ENCODE results near the gene BDH1.
"Not testable (repeated sequence)": the region's sequence is repeated elsewhere in the genome, so short reads cannot be mapped to it uniquely, and the experiment has no call there.

The BDH1 gene

DNA sequence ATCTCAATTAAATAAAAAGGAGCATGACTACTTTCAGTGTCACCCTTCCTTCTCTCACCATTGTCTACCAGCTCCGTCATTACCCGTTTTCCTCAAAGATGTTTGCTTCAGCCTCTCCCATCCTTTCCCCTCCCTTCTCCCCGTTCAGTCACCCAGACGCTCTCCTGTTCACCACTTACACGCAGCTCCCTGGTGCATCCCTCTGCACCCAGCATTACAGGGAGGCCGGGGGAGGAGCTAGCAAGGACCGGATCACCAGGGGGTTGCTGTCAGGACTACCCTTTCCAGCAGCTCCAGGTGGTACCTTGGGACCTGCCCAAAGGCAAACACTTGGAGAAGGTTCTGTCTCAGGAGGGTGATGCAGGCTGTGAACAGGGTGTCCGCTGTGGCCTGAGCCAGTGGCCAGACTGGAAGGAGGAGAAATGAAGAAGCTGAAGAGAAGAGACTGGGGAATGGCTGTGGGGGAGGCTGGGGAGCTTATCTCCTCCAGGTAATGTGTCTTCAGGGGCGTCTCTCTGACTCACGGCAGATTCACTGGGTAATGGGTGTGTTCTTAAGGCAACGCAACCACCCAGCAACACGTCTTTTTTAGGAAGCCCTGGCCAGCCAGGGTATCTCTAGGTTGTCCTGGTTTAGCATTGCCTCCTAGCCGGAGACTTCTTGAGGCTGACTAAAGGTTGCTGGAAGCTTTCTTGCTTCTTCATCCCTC is 21.8 kb upstream of the BDH1 start:
- DNase-seq: no peak

DNA sequence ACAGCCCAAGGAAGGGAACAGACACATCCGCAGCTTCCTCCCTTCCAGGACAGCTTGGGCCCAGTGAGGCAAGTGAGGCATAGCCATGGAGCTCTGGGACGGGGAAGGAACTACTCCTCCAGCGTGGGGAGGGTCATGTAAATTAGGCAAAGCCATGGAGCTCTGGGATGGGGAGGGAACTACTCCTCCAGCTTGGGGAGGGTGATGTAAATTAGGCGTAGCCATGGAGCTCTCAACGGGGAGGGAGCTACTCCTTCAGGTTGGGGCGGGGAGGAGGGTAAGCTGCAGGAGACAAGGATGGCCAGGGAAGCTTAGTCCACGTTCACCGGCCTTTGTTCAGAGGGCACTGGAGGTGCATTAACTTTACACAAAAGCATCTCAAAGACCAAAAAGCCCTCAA is 21.1 kb upstream of the BDH1 start:
- DNase-seq: no peak

DNA sequence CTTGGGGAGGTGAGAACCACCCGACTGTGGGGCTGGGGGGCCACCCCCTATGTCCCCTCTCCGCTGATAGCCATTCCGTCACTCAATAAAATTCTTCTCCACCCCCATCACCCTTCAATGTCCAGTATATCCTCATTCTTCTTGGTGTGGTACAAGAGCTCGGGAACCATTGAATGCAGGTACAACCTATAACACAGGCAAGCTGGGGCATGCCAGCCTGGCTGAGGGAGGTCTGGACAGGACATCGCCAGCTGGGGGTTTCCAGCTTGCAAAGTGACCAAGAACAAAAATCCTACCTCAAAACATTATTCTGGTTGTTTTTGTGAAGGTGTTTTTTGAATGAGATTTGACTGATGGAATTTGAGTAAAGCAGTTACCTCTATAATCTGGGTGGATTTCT is 19.6 kb upstream of the BDH1 start:
- DNase-seq: no peak

DNA sequence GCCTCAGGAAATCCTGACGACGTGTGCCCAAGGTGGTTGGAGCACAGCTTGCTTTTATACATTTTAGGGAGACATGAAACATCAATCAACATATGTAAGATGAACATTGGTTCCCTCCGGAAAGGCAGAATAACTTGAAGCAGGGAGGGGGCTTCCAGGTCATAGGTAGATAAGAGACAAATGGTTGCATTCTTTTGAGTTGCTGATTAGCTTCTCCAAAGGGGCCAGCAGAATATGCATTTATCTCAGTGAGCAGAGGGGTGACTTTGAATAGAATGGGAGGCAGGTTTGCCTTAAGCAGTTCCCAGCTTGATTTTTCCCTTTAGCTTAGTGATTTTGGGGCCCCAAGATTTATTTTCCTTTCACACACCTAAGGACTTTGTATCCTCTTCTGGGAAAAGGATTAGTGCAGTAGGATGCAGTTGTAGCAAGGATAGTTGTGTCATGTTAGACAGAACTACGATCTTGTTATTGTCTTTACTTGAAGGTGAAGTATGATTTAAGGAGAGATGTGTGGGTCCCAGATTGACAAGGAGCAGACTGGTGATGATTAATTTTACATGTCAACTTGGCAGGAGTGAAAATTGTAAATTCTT is 18.7 kb upstream of the BDH1 start:
- not testable (repeated sequence) for DNase-seq

DNA sequence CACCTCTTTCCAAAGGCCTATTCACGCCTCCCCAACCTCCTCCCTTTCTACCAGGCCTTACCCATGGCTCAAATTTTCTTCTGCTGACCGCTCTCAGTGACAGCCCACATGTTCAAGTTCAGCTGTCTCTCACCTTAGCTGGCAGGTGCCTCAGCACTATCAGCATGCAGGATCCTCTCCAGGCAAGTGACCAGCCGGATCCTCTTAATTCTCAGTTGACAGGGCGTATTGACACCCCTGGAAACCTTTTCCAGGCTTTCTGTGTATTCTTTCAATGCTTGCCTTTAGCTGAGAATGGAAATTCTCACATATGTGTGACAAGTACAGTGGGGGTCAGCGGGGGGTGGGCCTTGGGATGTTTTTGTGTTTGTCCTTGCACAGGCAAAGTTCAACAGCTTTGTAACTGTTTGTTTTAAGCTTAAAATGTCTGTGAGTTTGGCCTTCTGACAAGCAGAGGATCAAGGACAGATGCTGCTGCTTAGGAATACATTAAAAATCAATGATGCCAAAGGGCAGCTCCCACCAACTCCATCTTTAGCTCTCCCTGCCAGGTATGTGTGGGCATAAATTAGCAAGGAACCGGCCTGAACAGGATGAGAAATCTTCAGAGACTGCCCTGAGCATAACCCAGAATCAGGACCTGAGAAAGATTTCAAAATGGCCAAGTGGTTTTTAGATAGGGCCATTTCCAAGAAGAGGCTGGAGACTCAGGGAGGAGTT is 17.4 kb upstream of the BDH1 start:
- no peak for DNase-seq

DNA sequence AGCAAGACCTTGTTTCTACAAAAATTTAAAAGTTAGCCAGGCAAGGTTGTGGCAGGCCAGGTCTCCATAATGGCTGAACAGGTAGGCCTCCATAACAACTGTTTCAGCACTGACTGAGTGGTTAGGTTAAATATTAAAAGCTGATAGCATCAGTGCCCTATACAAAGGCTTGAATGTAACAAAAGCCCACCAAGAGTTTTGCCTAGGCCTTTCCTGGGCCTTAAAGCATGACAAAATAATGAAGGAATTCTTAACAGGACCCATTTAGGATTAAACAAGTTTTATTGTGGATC is 16.1 kb upstream of the BDH1 start:
- DNase-seq: not testable (repeated sequence)

DNA sequence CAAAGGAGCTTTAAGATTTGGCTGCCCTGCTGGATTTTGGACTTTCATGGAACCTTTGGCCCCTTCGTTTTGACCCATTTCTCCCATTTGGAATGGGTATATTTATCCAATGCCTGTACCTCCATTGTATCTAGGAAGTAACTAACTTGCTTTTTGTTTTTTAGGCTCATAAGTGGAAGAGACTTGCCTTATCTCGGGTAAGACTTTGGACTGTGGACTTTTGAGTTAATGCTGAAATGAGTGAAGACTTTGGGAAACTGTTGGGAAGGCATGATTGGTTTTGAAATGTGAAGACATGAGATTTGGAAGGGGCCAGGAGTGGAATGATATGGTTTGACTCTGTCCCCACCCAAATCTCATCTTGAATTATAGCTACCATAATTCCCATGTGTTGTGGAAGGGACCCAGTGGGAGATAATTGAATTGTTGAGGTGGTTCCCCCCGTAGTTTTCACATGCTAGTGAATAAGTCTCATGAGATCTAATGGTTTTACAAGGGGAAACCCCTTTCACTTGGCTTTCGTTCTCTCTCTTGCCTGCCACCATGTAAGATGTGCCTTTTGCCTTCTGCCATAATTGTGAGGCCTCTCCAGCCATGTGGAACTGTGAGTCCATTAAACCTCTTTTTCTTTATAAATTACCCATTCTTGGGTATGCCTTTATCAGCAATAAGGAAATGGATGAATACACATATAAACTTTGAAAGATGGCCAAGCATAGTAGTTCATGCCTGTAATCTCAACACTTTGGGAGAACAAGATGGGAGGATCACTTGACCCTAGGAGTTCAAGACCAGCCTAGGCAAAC is 15.5 kb upstream of the BDH1 start:
- DNase-seq: not testable (repeated sequence)

DNA sequence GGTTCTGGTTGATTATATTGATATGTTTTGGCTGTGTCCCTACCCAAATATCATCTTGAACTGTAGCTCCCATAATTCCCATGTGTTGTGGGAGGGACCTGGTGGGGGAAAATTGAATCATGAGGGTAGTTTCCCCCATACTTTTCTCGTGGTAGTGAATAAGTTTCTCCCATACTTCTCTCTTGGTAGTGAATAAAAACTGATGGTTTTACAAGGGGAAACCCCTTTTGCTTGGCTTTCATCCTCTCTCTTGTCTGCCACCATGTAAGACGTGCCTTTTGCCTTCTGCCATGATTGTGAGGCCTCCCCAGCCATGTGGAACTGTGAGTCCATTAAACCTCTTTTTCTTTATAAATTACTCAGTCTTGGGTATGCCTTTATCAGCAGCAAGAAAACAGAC is 13.7 kb upstream of the BDH1 start:
- DNase-seq: not testable (repeated sequence)

DNA sequence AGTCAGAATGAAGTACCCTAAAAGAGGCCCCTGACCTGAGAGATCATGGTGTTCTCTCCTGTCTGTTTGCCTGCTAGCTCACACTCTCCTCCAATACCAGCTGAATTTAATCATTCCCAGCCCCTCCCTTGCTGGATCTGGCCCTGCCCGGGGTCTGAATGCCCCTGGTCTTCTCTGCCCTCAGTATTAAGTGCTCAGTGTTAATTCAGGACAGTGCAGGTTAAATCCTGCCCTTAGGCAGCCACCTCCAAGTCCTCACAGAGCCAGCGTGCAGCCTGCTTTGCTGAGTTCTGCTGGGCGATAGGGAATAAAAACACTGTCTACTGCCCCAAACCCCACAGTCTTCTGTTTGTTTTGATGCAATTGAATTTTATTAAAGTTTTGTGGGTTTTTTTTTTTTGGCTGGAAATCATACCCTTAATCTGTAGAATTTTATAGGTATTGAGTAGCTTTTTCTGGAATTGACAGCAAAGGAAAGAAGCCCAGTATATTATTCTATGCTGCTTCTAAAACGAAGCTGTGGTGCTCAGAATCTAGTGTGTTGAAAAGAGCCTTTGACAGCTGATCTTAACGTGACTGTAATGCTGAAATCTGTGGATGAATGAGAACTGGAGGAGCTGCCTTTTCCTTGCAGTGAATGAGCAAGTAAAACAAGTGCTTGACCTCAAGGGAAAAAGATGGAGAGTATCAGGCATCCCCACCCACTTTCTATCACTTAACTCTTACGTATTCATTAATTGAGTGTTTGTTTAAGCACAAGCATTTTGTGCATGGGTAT is 12.3 kb upstream of the BDH1 start:
- no peak for DNase-seq

DNA sequence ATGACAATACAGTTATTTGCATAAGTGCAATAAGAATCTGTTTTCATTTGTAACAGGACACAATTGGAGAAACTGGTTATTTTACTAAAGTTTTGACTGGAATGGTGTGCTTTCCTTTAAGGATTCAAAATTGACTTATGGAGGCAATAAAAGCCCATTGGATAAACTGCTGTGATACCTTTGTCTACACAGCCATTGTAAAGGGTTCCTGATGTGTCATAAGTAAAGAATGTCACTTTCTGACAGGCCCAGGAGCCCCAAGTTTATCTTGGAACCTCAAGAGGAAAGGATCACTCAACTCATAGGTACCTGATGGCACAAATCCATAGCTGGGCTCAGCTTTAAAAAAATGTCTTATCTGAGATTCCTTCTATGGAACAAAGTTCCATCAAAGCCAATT is 10.4 kb upstream of the BDH1 start:
- DNase-seq: not testable (repeated sequence)

DNA sequence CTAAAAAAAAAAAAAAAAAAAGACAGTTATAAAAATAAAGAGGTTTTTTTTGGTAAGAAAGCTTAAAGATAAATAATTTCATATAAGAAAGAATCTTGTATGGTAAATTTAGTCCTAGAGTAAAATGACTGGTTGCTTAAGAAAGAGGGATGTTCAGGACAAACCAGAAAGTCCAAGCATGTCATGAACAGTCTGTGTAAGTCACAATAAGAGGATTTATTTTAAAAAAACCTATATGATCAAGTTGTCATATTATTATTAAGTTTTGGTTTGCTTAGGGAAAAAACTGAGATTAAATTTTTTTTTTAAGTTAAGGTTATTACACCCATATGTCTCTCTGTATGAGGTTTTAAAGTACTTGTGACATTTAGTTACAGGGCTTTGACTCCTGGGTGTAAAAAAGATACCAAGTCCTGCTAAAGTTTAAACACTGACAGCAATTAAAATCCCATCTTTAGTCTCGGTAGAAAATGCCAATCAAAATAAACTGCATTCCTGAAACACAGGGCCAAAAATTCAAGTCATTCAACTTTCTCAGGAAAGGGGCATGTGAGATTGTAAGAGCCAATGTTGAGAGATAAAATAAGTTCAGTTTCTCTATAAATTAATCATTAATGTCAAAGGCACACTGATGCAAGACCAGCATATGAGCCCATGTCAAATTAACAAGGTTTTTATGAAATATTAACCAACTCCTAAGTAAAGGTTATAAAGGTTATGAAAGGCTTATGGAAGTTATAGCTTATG is 8.5 kb upstream of the BDH1 start:
- no peak for DNase-seq

DNA sequence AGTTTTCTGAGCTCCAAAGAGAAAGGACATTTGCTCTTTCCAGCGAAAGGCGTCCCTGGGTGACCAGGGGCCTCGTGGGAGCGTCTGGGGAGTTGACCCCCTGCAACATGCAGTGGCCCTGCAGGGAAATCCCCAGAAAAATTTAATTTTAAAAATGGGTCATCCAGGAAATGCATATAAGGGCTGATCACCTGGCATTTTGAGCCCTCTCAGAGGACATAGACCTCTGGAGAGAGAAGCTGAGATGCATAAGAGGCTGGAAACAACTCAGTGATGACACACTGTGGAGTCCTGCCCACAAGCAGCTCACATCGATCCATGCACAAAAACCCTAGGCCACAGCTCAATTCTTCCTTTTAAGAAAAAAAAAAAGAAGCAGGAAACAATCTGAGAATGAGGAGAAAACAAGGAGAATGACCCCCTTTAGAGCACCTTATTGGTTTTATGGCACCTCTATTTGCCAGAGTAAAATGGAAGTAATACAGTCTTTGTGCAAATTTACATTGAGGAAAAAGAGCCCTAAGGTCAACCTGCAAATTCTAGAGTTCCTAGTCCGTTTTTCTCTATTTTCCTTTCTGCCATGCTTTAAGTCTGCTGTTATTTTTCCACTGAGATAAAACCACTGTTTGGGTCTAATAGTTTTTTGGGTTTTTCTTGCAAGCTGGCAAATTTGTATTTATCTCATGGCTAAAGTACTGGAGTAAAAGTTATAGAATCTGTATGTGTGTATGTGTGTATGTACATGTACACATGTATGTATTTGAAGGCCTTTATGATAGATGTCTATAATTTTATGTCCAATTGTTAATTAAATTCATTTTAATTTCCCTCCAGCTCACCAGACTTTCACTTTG is 6.9 kb upstream of the BDH1 start:
- no peak for DNase-seq

DNA sequence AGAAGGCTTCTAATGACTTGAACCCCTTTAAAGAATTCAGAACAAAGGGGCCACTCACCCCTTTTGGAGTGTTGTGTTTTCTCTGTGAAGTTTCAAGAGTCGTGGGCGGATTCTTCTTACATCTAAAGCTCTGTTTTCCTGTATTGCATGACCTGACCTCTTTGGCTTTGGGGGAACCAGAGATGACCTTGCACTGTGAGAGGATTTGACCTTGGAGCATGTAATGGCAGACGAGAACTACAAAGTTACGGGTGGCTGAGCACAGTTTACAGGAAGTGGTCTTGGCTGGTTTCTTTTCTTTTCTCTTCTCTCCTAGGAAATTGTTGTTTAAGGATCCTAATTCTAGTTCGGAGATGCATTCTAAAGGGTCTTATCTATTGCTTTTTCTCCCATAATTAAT is 6.2 kb upstream of the BDH1 start:
- DNase-seq: no peak

DNA sequence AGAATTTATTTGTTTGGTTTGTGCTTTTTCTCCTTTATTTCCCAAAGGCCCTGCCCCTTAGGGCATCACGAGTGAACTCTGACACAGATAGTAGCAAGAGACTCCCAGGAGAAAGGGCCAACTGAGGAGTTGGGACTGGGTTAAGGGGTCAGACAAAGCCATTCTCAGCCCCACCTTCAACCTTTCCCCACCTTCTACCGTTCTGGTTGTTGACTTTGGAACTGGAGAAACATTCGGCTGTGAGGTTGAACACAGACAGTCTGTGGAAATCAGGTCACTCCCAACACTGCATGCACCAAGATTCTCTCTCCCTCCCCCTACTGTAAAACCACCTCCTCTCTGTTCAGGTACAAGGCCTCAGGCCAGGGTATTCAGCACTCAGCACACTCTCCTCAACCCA is 3.9 kb upstream of the BDH1 start:
- DNase-seq: no peak

DNA sequence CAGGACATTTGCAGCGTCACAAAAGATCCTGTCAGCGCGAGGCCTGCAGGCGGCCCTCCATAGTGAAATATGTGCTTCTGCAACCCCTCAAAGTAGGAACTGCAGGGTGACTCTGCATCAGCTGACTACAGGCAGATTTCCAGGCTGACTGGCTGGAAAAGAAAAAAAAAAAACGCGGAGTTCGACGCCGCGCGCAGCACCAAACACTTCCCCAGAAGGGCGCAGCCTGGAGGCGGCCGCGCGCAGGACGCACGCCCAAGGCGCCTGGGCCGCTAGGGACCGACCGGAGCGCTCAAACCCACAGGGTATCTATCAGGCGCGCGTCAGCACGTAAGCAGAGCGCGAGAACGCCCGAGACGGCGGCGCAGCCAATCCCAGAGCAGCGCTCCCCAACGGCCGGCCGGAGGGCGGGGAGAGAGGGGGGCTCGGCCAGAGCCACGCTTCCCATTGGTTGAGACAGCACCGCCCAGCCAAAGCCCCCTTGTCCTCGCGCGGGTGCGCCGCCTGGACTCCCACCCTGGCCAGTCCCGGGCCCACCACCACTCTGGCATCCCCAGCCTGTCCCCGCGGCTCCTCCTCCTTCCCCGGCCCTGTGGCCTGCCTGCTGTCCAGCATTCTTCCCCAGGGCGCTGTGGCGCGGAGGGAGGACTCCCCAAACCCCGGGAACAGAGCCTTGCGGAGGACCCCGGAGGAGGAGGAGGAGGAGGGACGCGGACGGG is 1.0 kb downstream of the BDH1 start:
- peak; percentile 92 for DNase-seq

DNA sequence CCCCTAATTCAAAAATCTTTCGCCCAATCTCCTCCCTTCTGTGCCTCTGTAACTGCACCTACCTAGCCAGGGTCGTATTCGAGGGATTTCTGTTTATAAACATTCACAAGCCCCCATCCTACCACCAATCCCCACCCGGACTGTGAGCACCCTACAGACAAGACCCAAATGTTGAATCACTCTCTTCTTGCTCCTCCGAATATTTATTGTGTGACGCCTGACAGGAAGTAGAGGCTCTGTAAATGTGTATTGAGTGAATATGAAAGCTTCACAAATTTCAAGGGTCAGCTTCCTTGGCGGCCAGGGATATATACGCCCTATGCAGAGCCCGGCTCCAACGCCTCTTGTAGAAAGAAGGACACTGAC is 1.6 kb downstream of the BDH1 start:
- DNase-seq: peak; percentile 4

DNA sequence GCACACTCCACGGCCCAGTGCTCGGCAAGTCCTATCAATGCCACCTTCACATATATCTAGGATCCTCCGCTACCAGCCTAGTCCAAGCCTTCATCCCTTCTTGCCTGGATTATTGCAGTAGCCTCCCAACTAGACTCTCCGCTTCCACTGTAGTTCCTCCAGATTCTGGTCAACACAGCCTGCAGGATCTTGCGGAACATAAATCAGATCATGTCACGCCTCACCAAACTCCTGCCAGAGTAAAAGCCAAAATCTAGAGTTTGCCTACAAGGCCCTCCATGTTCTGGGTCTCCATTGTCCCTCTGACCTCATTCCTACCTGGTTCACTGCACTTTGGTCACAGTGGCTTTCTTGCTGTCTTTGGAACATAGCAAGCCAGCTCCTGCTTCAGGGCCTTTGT is 3.6 kb downstream of the BDH1 start:
- DNase-seq: no peak

DNA sequence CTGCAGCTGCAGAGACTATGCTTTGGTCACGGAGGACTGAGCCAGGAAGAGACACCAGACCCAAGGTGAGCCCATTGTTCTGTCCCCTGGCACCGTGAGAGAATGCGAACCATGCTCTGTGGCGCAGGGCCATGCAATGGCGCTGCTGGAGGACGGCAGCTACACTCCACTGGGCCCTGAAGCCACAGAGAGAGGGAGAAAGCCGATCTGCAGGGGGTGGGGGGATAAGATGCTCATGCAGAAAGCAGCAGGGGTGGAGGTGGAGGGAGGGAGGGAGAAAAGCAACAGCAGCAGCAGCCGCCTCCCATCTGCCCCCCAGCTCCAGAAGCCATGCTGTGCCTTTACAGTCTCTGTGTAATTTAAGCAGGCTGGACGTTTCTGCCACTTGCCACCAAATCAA is 5.3 kb downstream of the BDH1 start:
- no peak for DNase-seq

DNA sequence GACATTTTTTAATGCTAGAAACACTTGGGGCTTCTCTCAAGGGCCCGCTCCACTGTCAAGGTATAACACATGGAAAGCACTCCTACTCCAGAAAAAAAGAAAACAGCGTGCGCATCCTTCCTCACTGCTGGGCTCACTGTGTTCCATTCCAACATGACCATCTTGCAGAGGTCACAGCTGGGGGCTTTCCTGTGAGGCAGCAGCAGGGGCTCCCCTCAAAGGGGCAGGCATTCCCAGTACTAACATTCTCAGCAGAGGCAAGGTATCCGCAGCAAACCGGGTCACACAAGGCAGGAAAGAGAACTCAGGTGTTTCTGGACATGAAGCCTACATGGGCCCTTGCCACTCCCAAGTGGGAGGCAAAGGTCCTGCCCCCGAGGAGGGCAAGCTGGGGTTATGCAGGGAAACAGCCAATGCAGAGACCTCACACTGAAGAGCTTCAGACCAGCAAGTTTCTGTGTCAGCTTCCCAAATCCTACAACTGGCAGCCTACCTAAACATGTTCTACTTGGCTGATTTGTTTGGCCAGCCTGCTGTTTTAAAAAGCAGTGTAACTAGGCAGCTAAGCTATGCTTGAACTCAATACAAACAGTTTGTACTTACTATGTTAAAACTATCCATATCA is 6.4 kb downstream of the BDH1 start:
- DNase-seq: no peak

All from CD4-positive, alpha-beta T cell treated with Interleukin-17A for 4 hours (primary cell).